GM10266 (cell line): ENCODE results near the gene TENT4B.

Source experiments
- DNase-seq: peaks from one replicate; pipeline ENCODE4 v3.0.0; 2012; ENCODE audit errors: extremely low spot score
- TF ChIP-seq, protein P1 (sequence below): IDR thresholded peaks from 2 replicates; pipeline ENCODE4 v1.5.1; 2012; ENCODE audit warnings: mild to moderate bottlenecking, low read depth; ENCODE audit not compliant: control insufficient read depth, insufficient read depth; ENCODE audit errors: missing control alignments

Gene TENT4B

GRCh38 chr16:50188619-50189136 lies 35.6 kb downstream of the TENT4B start:
- DNase-seq, result no peak
- TF ChIP-seq, protein P1, sequence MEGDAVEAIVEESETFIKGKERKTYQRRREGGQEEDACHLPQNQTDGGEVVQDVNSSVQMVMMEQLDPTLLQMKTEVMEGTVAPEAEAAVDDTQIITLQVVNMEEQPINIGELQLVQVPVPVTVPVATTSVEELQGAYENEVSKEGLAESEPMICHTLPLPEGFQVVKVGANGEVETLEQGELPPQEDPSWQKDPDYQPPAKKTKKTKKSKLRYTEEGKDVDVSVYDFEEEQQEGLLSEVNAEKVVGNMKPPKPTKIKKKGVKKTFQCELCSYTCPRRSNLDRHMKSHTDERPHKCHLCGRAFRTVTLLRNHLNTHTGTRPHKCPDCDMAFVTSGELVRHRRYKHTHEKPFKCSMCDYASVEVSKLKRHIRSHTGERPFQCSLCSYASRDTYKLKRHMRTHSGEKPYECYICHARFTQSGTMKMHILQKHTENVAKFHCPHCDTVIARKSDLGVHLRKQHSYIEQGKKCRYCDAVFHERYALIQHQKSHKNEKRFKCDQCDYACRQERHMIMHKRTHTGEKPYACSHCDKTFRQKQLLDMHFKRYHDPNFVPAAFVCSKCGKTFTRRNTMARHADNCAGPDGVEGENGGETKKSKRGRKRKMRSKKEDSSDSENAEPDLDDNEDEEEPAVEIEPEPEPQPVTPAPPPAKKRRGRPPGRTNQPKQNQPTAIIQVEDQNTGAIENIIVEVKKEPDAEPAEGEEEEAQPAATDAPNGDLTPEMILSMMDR, result no peak

GRCh38 chr16:50190292-50190691 lies 37.2 kb downstream of the TENT4B start:
- TF ChIP-seq, protein P1, result no peak
- DNase-seq, result no peak

DNA sequence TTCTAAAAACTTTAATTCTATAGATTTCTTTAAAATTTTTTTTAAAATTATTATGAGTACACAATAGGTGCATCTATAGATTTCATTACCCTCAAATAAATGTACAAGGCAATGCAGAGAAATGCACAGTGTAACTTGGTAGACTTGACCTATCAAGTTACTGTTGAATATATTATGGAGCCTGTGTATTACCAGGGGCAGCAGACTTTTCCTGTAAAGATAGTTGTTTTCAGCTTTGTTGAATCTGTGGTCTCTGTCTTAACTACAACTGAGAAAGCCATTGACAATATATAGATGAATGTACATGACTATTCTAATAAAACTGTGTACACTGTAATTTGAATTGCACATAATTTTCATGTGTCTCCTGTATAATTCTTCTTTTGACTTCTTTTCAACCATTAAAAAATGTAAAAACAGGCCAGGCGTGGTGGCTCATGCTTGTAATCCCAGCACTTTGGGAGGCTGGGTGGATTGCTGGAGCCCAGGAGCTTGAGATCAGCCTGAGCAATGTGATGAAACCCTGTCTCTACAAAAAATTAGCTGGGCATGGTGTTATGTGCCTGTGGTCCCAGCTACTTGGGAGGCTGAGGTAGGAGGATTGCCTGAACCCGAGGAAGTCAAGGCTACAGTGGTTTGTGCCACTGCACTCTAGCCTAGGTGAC lies 39.4 kb downstream of the TENT4B start:
- TF ChIP-seq, protein P1, result no peak
- no peak for DNase-seq

- TF ChIP-seq, protein P1, result no peak
- no peak for DNase-seq
These were observed 40.5 kb downstream of the TENT4B start for GRCh38 chr16:50193594-50193993.

DNA sequence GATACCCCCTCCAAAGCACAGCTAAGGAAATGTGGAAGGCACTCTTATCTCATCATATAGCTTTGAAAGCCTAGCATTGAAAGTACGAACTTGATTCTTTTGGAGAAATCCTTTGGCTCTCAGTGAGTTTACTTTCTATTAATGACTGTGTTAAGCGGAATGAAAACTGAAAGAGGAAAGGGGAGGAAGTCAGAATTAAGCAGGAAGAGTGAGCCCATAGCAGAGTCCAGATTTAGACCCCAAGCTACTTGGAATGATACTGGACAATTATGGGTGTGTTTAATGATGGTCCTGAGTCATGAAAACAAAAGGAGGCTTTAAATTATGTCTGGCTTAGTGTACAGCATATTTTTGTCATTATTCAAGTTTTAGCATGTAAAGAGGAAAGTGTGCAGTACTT lies 42.2 kb downstream of the TENT4B start:
- TF ChIP-seq, protein P1, result no peak
- no peak for DNase-seq

GRCh38 chr16:50195756-50196155 lies 42.6 kb downstream of the TENT4B start:
- DNase-seq, result no peak

GRCh38 chr16:50197582-50197981 lies 44.5 kb downstream of the TENT4B start:
- TF ChIP-seq, protein P1, result no peak
- DNase-seq, result no peak

More at GRCh38 chr16:50195756-50196155, 42.6 kb downstream of the TENT4B start:
- TF ChIP-seq, protein P1, result no peak
